Measurements from ENCODE around the gene CWC25.
A peak's percentile ranks its signal among the peaks of the same experiment; 100 is the strongest.

Gene CWC25

GRCh38 chr17:38753071-38753506 lies 72.0 kb downstream of the CWC25 start:
- H3K4me3 ChIP-seq (ENCODE audit: low read length): peak overlapping the region; percentile 84
- TF ChIP-seq CTCF (conservative IDR thresholded peaks at IDR 0.05; ENCODE audit: low read depth, low read length): no peak
- DNase-seq (ENCODE audit: low read depth): no peak

GRCh38 chr17:38752308-38753070 lies 72.6 kb downstream of the CWC25 start, which contains the start of gene PSMB3:
Gene PSMB3 (plus strand): TSS chr17:38752741. CDS start chr17:38752827, 86 bp downstream.
- no peak for TF ChIP-seq CTCF (conservative IDR thresholded peaks at IDR 0.05; ENCODE audit: low read depth, low read length)
- peak; percentile 99 for DNase-seq (ENCODE audit: low read depth)

GRCh38 chr17:38751808-38752307 lies 73.3 kb downstream of the CWC25 start:
- peak overlapping the region; percentile 84 for H3K4me3 ChIP-seq (ENCODE audit: low read length)
- no peak for TF ChIP-seq CTCF (conservative IDR thresholded peaks at IDR 0.05; ENCODE audit: low read depth, low read length)
- no peak for DNase-seq (ENCODE audit: low read depth)

More at GRCh38 chr17:38752308-38753070, 72.6 kb downstream of the CWC25 start, which contains the start of gene PSMB3:
- H3K4me3 ChIP-seq (ENCODE audit: low read length): peak within 1 kb of the TSS; percentile 84

- peak overlapping the region; percentile 84 for H3K4me3 ChIP-seq (ENCODE audit: low read length)
- no peak for DNase-seq (ENCODE audit: low read depth)
- no peak for TF ChIP-seq CTCF (conservative IDR thresholded peaks at IDR 0.05; ENCODE audit: low read depth, low read length)
Measured at GRCh38 chr17:38751144-38751807, 73.8 kb downstream of the CWC25 start.

Data from retinal pigment epithelial cell (primary cell).